ENCODE results near the gene NAT9.
A peak's percentile ranks its signal among the peaks of the same experiment; 100 is the strongest.

NAT9 gene

GRCh38 chr17:74805591-74805991 is 29.4 kb upstream of the NAT9 start:
- DNase-seq (ENCODE audit: low spot score): no peak

DNA sequence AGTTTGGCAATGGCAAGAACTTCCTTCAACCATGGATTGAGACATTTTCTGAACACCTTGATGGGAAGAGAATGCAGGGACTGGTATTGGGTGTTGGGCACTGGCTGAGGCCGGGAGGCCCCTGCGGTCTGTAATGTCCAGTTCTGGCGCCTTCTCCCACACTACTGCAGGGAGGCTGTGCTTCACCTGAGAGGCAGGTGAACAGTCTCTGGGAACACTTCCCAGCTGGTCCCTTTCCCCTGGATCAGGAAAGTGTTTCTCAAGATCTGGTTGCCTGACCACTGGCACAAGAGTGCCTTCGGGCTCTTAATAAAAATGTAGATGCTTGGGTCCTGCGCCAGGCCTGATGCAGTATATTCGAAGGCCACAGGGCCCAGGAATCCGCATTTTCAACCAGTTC is 28.5 kb upstream of the NAT9 start:
- no peak for DNase-seq (ENCODE audit: low spot score)

DNA sequence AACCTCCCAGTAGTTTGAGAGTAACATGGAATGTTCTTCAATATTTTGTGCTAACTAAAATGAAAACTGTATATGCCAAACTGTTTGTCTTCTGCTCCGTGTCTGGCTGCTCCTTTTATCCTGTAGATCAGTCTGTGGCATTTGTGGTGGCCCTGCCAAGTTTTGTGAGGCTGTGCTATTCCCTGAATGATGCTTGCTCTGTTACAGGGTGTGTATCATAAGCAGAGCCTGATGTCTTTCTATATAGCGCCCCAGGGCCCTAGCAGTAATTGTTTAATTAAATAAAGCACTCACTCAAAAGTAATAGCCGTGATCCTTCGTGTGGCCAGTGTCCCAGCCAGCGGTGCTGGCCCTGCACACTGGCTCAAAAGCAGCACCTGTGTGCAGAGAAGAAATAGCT is 27.8 kb upstream of the NAT9 start:
- DNase-seq (ENCODE audit: low spot score): no peak

GRCh38 chr17:74803388-74803930 is 27.3 kb upstream of the NAT9 start:
- DNase-seq (ENCODE audit: low spot score): no peak

DNA sequence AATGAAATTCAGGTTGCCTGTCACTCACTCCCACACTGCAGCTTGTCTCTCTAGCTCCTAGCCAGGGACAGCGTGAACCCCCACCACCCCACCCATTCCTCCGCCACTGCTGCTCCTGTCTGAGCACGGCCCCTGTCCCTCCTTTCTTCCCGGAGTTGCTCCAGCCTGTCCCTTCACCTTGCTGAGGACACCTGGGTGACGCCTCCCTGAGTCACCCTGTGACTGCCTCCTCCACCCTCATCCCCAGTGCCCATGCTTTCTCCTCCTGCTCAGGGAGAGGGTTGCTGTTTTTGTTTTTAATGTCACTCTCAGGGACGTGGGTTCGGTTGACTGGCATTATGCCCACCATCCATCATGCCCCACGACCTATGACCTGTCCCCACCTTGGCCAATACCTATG is 25.8 kb upstream of the NAT9 start:
- no peak for DNase-seq (ENCODE audit: low spot score)

DNA sequence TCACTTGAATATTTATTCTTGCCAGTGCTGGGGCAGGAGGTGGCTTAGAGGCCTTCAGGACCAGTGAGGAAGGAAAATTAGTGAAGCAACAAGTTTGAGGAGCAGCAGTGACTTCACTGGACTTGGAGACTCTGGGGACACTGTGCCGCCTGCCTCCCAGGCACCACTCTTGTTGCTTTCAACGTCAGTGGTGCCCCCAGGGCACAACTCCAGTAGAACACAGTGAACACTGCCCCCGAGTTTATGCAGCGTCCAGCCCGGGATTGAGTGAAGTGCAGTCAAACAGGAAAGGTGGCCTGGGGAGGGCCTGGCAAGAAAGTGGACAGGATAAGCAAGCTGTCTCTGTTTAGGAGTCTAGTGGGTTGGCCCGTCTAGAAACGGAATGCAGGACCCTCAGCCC is 24.4 kb upstream of the NAT9 start:
- no peak for DNase-seq (ENCODE audit: low spot score)

DNA sequence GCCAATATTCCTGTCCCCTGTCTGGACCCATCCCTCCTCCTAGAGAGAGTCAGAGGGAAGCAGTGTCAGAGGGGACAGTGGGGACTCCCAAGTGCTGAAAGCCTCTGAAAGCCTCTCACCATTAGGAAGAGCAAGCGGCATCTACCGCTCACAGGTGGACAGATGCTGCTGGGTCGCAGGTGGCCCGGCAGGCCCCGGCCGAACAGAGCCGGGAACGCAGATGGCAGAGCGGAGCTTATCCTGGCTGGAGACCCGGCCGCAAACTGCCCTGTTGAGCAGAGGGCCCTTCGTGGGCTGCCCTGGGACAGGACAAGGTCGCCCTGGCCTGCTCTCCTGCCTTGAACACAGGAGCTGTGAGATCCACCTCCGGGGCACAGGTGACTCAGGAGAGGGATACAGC is 23.0 kb upstream of the NAT9 start:
- no peak for DNase-seq (ENCODE audit: low spot score)

- no peak for DNase-seq (ENCODE audit: low spot score)
Observed at GRCh38 chr17:74798239-74798707, 22.1 kb upstream of the NAT9 start.

GRCh38 chr17:74797824-74798223 is 21.7 kb upstream of the NAT9 start:
- no peak for DNase-seq (ENCODE audit: low spot score)

GRCh38 chr17:74796866-74797265 is 20.7 kb upstream of the NAT9 start:
- DNase-seq (ENCODE audit: low spot score): no peak

DNA sequence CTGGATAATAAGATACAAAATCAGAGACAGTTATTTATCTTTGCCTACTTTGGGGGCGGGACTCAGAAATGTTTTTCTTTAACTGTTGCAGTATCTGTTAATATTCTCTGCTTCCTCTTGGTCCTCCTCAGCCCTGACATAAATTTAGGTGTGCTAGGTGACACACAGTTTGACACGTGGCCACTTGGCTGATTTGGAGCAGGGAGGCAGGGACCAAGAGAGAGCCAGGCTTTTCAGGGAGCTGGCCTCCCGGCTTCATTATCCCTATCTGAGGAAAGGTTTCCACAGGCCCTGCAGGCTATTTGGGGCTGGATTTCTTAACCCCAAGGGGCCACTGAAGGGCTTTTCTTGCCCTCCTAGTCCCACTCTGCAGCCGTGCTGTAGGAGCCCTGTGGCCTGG is 20.1 kb upstream of the NAT9 start:
- no peak for DNase-seq (ENCODE audit: low spot score)

DNA sequence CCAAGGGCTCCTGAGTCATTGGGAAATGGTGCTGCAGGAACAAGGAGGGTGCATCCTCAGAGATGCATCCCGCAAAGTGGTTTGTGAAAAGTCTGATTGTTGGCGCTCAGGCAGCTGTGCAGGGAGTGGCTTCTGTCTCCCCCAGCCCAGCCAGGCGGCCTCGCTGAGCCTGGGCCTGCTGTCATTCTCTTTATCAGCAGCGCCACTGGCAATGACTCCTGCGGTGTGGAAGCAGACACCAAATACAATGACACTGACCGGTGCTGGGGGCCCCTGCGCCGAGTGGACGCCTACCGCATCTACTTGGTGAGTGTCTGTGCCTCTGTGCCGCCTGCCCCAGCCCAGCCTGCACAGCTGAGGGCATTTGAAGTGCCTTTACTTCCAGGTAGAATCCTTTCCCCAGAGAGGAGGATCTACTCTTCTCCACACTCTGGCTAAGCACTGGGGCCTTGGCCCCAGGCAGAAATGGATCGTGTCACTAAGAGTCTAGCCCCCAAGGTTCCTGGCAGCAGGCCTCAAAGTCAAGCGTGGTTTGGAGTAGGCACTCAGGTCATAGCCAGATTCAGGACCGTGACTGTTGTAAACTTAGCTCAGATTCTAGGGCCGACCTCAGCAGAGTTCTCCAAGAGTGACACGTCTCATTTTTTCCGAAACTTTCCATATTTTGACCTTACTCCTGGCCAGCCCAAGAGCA is 19.3 kb upstream of the NAT9 start:
- DNase-seq (ENCODE audit: low spot score): no peak

DNA sequence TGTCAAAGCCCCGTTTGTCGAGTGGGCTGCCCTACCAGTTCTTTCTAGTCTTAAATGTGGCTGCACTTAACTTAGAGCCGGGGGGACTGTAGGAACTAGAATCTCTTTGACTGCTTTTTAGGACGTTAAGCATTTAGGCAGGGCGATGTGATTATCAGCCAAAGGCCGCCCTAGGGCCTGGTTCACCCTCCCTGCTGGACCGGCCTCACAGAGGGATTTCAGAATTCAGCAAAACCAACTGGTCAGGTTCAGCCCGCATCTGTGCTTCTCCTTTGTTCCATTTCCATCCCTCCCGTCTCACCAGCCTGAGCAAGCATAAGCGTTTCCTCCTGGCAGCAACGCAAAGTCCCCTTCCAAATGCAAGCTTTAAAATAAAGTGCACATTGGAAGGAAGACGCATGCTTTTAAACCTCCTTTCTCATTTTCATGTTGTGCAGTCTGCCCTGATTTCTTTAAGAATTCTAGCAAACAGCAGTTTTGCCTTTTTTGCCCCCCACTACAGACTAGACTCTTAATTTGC is 16.5 kb upstream of the NAT9 start:
- DNase-seq (ENCODE audit: low spot score): no peak

DNA sequence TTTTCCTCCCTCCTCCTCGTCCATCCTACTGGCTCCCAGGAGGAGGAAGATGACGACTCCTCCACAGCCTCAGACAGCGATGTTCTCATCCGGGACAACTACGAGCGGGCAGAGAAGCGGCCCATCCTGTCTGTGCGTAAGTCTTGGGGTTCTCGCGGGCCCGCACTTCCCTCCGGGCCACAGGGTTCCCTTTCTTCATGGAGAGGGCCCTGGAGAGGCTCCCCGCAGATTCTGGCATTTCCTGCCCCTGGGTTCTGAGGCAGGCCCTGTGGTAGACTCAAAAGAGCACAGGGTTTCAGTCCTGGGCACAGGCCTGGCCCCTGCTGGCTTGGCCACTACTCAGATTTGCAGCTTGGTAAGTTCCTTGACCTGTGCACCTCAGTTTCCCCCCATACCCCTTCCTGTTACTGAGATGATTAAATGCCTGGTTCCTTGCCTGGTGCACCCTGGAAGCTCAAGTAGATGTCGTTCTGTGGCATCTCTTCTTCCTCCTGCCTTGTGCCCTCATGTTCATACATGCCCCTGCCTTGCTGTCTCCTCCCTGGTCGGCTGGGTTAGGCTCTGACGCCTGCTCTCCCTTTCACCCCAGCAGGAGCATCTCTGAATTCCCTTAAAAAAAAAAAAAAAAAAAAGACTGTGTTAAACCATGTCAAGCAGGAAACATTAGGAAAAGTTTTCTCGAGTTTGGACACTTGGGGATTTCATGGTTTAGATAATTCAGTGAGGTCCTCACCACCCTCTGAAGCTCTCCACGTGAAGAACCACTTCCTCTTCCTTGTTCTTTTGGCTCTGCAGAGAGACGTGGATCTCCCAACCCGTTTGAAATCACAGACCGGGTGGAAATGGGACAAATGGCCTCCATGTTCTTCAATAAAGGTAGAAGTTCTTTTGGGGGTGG is 14.3 kb upstream of the NAT9 start:
- DNase-seq (ENCODE audit: low spot score): no peak

DNA sequence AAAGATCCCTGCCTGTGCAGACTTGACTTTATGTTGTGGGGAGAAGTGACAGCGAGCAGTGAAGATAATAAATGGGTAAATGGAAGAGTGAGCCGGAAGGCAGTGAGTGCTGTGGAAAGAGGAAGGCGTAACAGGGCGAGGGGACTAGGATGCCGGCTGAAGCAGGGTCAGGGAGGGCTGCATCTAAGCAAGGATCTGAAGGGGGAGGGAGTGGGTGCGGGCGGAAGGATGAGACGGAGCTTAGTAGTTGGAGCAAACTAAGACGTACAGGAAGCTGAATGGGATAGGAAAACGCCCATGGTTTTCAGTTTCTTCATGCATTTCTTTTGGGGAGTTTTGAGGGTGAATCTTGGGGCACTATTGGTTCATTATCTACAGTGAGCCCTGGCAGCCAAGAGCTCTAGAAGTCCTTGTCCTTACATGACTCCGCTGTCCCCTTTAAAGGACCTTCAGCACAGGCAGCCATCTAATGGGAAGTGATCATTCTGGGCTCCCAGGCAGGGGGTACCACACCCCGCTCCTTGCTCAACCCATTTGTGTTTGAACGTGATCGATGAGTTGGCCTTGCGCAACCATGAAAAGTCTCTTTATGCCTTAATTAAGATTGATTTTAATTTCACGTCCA is 10.4 kb upstream of the NAT9 start:
- DNase-seq (ENCODE audit: low spot score): no peak

GRCh38 chr17:74785981-74786360 is 9.8 kb upstream of the NAT9 start:
- DNase-seq (ENCODE audit: low spot score): no peak

DNA sequence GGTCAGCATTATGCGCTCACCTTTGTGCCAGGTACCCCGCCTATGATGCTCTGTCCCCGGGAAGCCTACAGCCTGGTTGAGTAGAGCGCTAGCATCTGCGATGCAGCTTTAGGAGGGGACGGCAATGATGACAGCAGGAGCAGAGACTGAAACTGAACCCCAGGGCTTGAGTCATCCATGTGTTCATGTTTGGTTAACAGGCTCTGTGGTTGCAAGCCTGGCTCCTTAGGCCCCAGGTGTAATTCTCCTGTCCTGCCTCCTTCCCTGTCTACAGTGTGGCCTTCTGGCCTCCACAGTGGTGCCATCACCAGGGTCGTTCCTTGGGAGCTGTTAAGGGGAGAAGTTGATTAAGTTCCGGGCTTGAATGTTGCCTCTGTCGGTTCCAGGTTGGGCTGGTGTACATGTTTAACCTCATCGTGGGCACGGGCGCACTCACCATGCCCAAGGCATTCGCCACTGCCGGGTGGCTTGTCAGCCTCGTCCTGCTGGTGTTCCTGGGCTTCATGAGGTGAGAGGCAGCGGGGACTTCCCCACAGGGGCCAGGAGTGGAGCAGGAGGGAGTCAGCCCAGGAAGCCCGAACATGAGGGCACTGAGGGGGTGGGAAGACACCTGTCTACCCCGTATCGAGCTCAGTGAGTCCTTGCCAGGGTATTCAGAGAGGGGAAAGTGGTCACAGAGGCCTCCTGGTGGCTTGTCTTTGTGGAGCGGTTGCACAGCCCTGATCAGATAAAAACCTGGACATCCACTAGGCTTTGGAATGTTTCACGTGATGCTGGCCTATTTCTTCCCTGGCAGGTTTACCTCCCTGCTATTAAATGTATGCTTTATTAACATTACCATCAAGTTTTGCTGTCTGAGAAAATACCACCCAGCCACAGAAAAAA is 9.2 kb upstream of the NAT9 start:
- DNase-seq (ENCODE audit: low spot score): no peak

- DNase-seq (ENCODE audit: low spot score): no peak
Observed at GRCh38 chr17:74784125-74784810, 8.1 kb upstream of the NAT9 start.

- DNase-seq (ENCODE audit: low spot score): no peak
Observed at GRCh38 chr17:74782571-74782970, 6.4 kb upstream of the NAT9 start.

GRCh38 chr17:74780443-74781238 is 4.5 kb upstream of the NAT9 start:
- DNase-seq (ENCODE audit: low spot score): peak; percentile 50
